K562 (cell line): ENCODE measurements around the gene GRWD1. TPM values are rescaled to one million over a fixed set of nuclear protein-coding genes. Genes with fewer than 3 reads are reported as not detected.
A peak's percentile ranks its signal among the peaks of the same experiment; 100 is the strongest.

ENCODE experiments used
- ATAC-seq: fragments of 200-7000 bp; cut with Tn5 transposase; 3 replicates; pipeline ENCODE4 v1.9.1; 2020; ENCODE audit warnings: moderate library complexity
- BruUV-seq: library from RNA; stranded (reverse); fragments of 400-500 nt; replicated peaks from 2 replicates; lab custom pipeline; 2021; lab: Mats Ljungman, UMichigan
- CTCF ChIA-PET: fragments of 300-600 bp; formaldehyde crosslinking; extraction: SDS; loops from one replicate; lab custom pipeline; 2021; ENCODE audit warnings: low intra/inter-chr PET ratio; lab: Yijun Ruan, JAX
- POLR2A ChIA-PET: fragments of 300-600, 350-650 bp; sonication (Branson Sonifier 250); formaldehyde crosslinking; extraction: SDS; loops from one replicate; lab custom pipeline; 2021; ENCODE audit warnings: antibody characterized with exemption, inconsistent platforms; lab: Yijun Ruan, JAX
- DNase-seq, 4 experiments: peaks; one replicate each; pipeline versions ENCODE4 v3.0.0 to v3.0.0-alpha.2; 2011 to 2018; ENCODE audit warnings: low spot score in 3 of 4, mixed read lengths in 3 of 4; ENCODE audit errors: extremely low read depth in 1 of 4
- FAIRE-seq: peaks from 2 replicates; lab custom pipeline; 2011; peaks lifted over from hg19 to GRCh38; lab: Jason Lieb, UNC
- H2AFZ ChIP-seq: 2 replicates; pipeline ENCODE4 v1.6.0; 2011; ENCODE audit warnings: low read depth, low read length, control low read depth, inconsistent platforms
- H3K27ac ChIP-seq: fragments of 200-600 bp; 3 replicates; pipeline ENCODE4 v1.8.0; 2011; ENCODE audit warnings: low read depth, mild to moderate bottlenecking, control low read depth, inconsistent platforms, low read length, moderate library complexity, mixed read lengths; ENCODE audit errors: extremely low read depth
- H3K27me3 ChIP-seq, 2 experiments: fragments of 300-600 bp in 1 of 2; 2 replicates in 1 of 2; 3 replicates in 1 of 2; pipeline versions ENCODE4 v1.6.0 to v1.8.0; 2011; ENCODE audit warnings: inconsistent platforms in 2 of 2, low read length in 2 of 2, mild to moderate bottlenecking in 1 of 2, mixed read lengths in 1 of 2, moderate library complexity in 1 of 2; ENCODE audit not compliant: control insufficient read depth in 2 of 2, insufficient read depth in 2 of 2
- H3K36me3 ChIP-seq: fragments of 300-600 bp; 3 replicates; pipeline ENCODE4 v1.8.0; 2011; ENCODE audit warnings: mild to moderate bottlenecking, low read length, inconsistent platforms; ENCODE audit not compliant: control insufficient read depth, insufficient read depth
- H3K4me1 ChIP-seq, 2 experiments: fragments of 200-600 bp in 1 of 2; replicated peaks in 1 of 2; 2 replicates in 1 of 2; 3 replicates in 1 of 2; pipeline versions ENCODE4 v1.5.1 to v1.8.0; 2011; ENCODE audit warnings: inconsistent platforms in 2 of 2, low read length in 2 of 2, mild to moderate bottlenecking in 1 of 2, mixed read lengths in 1 of 2, moderate library complexity in 1 of 2; ENCODE audit not compliant: control insufficient read depth in 2 of 2, insufficient read depth in 2 of 2
- H3K4me2 ChIP-seq: 2 replicates; pipeline ENCODE4 v1.6.1; 2011; ENCODE audit warnings: low read length, control low read depth, inconsistent platforms, mixed read lengths; ENCODE audit not compliant: insufficient read depth
- H3K4me3 ChIP-seq: fragments of 200-600 bp; sonication (generic), shearing (Covaris generic); 2 replicates; pipeline ENCODE4 v1.5.1; 2016; ENCODE audit warnings: control low read depth, inconsistent platforms
- H3K79me2 ChIP-seq: fragments of 200-600 bp; 3 replicates; pipeline ENCODE4 v1.8.0; 2011; ENCODE audit warnings: low read length, inconsistent platforms; ENCODE audit not compliant: control insufficient read depth, insufficient read depth
- H3K9ac ChIP-seq, 2 experiments: 2 replicates each; pipeline versions ENCODE4 v1.6.0 to v1.6.1; 2011; ENCODE audit warnings: low read depth in 2 of 2, low read length in 2 of 2, control low read depth in 1 of 2, inconsistent platforms in 1 of 2, mild to moderate bottlenecking in 1 of 2, mixed read lengths in 1 of 2; ENCODE audit not compliant: insufficient read depth in 1 of 2
- H3K9me1 ChIP-seq: one replicate; pipeline ENCODE4 v1.6.0; 2011; ENCODE audit warnings: inconsistent platforms, mild to moderate bottlenecking, low read length, moderate library complexity; ENCODE audit not compliant: control insufficient read depth, insufficient read depth
- H3K9me3 ChIP-seq: replicated peaks from 2 replicates; pipeline ENCODE4 v1.5.1; 2011; ENCODE audit warnings: low read depth, low read length, inconsistent platforms; ENCODE audit not compliant: control insufficient read depth, insufficient read depth
- H4K20me1 ChIP-seq: replicated peaks from 2 replicates; pipeline ENCODE4 v1.6.1; 2011; ENCODE audit warnings: low read length, inconsistent platforms, mixed read lengths; ENCODE audit not compliant: control insufficient read depth, insufficient read depth
- ARID4B ChIP-seq: sonication (generic); formaldehyde crosslinking; IDR thresholded peaks from 2 replicates; pipeline ENCODE4 v1.8.0; 2022; ENCODE audit warnings: mild to moderate bottlenecking, missing genetic modification reagents
- EP400 ChIP-seq: fragments of 450-650 bp; IDR thresholded peaks from 2 replicates; pipeline ENCODE4 v1.6.1; 2017; ENCODE audit warnings: antibody characterized with exemption, mild to moderate bottlenecking, moderate library complexity
- RBFOX2 ChIP-seq: fragments of 200-400 bp; formaldehyde crosslinking; IDR thresholded peaks from 2 replicates; pipeline ENCODE4 v1.6.1; 2017; ENCODE audit warnings: low read depth, mild to moderate bottlenecking, low read length, moderate library complexity
- VEZF1 ChIP-seq: fragments of 200-800 bp; sonication (Bioruptor generic); IDR thresholded peaks from 2 replicates; pipeline ENCODE4 v1.6.1; 2017; ENCODE audit warnings: missing genetic modification characterization, missing compliant biosample characterization
- ZBTB7A ChIP-seq: IDR thresholded peaks from 2 replicates; pipeline ENCODE4 v1.6.1; 2011; ENCODE audit warnings: low read depth, mild to moderate bottlenecking, low read length, moderate library complexity, borderline replicate concordance; ENCODE audit not compliant: control insufficient read depth
- WGBS: fragments of 100-300 bp; shearing (Covaris generic); methylation state at CpG from one replicate; pipeline ENCODE4 v1.1.6; 2016; ENCODE audit warnings: low coverage, mixed read lengths; ENCODE audit not compliant: insufficient coverage; ENCODE audit errors: missing lambda C conversion rate; 5-methylcytosine and 5-hydroxymethylcytosine counted together
- in situ Hi-C: fragments of 300-500 bp; cut with MboI; formaldehyde crosslinking; loops from 4 replicates; pipeline ENCODE4 v1.15.0; 2018; ENCODE audit warnings: inconsistent platforms, mixed read lengths
- intact Hi-C: fragments of 100-400 bp; cut with micrococcal nuclease; formaldehyde crosslinking; loops from 2 replicates; pipeline ENCODE4 v1.14.2; 2022
- polyA plus RNA-seq, 8 experiments: library from polyadenylated mRNA; depleted of rRNA in 4 of 8; stranded (reverse) in 5 of 8; unstranded in 3 of 8; fragments of >200 nt; fragmentation: Nextera tagmentation in 2 of 8; fragmentation: Illumina TruSeq in 1 of 8; extraction: Ambion mirVana in 2 of 8; extraction: Trizol in 1 of 8; gene quantifications; 2 replicates each; pipeline versions ENCODE4 v1.2.1 to v1.2.3, GENCODE V29; 2011 to 2014; ENCODE audit warnings: inconsistent platforms in 1 of 8, missing spikeins in 1 of 8
- total RNA-seq, 7 experiments: library from RNA; depleted of rRNA in 6 of 7; stranded (reverse); fragments of >200 nt in 6 of 7; fragmentation: Illumina TruSeq in 2 of 7; extraction: Trizol in 2 of 7; gene quantifications; 2 replicates each; pipeline versions ENCODE4 v1.2.1 to v1.2.3, GENCODE V29; 2011 to 2021; ENCODE audit warnings: low replicate concordance in 1 of 7

Gene GRWD1
- total and polyA plus RNA-seq, 9 of the 15 experiments (the other 6 are each of a cell fraction or from before 2014, with no cell fraction given) = 1.5 to 87.2 (median 24.5) TPM

- 96% methylated on average over 16 of the region's 29 CpGs for WGBS
- Histone ChIP-seq H3K27ac (no peak overlapping the region), H3K9me3 (no peaks in the 10 kb centered on the region), H3K36me3 (peaks cover 56% of the 10 kb centered on the region), H3K9ac (no peak overlapping the region; a peak in 1 of 4 replicates), H4K20me1 (peaks cover 7% of the 10 kb centered on the region; the same call in 1 of the 2 replicates), H3K79me2 (no peaks in the 10 kb centered on the region), H3K27me3 (no peaks in the 10 kb centered on the region), H3K4me2 (no peak overlapping the region), H3K4me1 (peaks cover 0 to 22% of the 10 kb centered on the region in 2 experiments; a peak in 2 of 5 replicates), H3K4me3 (no peak overlapping the region), H3K9me1 (peaks cover under 1% of the 10 kb centered on the region), H2AFZ (no peak overlapping the region)
- POLR2A ChIA-PET = interaction anchor here (0.6 to 1.4 kb wide), 5 partner anchors 8 to 14 kb away, joined by 3 to 4 read pairs (median 3); no protein-coding TSS in a partner anchor
- in situ Hi-C loops = no loop called here
- CTCF ChIA-PET = no interaction called here
- TF ChIP-seq EP400 (no peak), ARID4B (no peak), ZBTB7A (0 out of 2 replicates have a peak, but pooled peaks have one; percentile 15), RBFOX2 (peak; percentile 33), VEZF1 (0 out of 2 replicates have a peak, but pooled peaks have one; percentile 18)
- intact Hi-C loops = no loop called here
- no peak for FAIRE-seq
- DNase-seq = no peak
- BruUV-seq = TSS peak; percentile 4
- ATAC-seq = no peak
These were observed 32.8 kb downstream of the GRWD1 start for GRCh38 chr19:48478339-48479256.
